Measurements from ENCODE around the gene RAB17. TPM values are rescaled to one million over a fixed set of nuclear protein-coding genes. Genes with fewer than 3 reads are reported as not detected.
A peak's percentile ranks its signal among the peaks of the same experiment; 100 is the strongest.

RAB17 gene
- total and polyA plus RNA-seq, 8 donors, result 19.2 to 130 (median 30.7) TPM

- ATAC-seq (no peak), FAIRE-seq (no peak)
- intact Hi-C loops (cut with DNase I), result no loop called here
Observed at GRCh38 chr2:237546040-237546875, 44.3 kb downstream of the RAB17 start.

DNA sequence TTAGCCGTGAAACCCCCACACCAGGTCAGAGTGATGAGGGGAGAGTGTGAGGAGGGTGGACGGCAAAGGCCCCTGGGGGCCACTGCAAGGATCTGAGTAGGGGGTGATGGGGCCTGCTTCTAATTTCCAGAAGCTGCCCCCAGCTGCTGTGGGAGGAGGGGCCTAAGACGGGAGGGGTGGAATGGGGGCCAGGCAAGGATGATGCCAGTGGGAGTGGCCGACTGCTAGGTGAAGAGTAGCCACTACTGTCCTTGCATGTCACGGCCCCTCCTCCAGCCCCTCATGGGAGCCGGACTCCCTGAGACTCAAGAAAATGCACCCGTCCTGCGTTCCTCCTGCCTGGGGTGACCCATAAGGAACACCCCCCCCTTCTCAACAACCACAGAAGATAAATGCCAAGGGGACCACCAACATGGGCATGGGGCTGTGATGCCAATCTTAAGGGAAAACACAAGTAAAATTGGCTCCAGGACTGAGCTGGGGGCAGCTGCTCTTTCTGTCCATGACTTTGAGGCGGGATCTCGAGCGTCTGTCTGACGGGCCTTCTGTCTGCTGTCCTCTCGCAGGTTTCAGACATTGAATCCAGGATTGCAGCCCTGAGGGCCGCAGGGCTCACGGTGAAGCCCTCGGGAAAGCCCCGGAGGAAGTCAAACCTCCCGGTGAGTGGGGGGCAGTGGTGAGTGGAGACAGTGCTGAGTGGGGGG, 48.4 kb downstream of the RAB17 start:
- Histone ChIP-seq H3K4me3 (no peak overlapping the region), H3K27me3 (no peaks in the 10 kb centered on the region), H3K9me3 (no peaks in the 10 kb centered on the region), H3K27ac (no peak overlapping the region), H3K4me1 (no peaks in the 10 kb centered on the region), H3K36me3 (no peaks in the 10 kb centered on the region)
- FAIRE-seq (no peak), DNase-seq (no peak), ATAC-seq (no peak)
- no peak for TF ChIP-seq CTCF (IDR thresholded peaks at IDR 0.05)
- WGBS, 2 donors, result 95 to 97% methylated on average over 18 of the region's 18 CpGs
- intact Hi-C loops (cut with DNase I), result no loop called here

More at GRCh38 chr2:237546040-237546875, 44.3 kb downstream of the RAB17 start:
- H3K27ac ChIP-seq, result no peak overlapping the region
- H3K36me3 ChIP-seq, result no peaks in the 10 kb centered on the region
- no peaks in the 10 kb centered on the region for H3K27me3 ChIP-seq
- no peaks in the 10 kb centered on the region for H3K4me1 ChIP-seq
- no peak for TF ChIP-seq CTCF (IDR thresholded peaks at IDR 0.05)
- DNase-seq, result peak in 1 of 6 donors; percentile 22
- H3K4me3 ChIP-seq, result no peak overlapping the region
- H3K9me3 ChIP-seq, result no peaks in the 10 kb centered on the region
- WGBS, 2 donors, result 84 to 85% methylated on average over 8 of the region's 8 CpGs

GRCh38 chr2:237541243-237541642, 49.3 kb downstream of the RAB17 start:
- TF ChIP-seq CTCF (IDR thresholded peaks at IDR 0.05), result no peak
- ATAC-seq, result no peak

GRCh38 chr2:237540823-237541222, 49.7 kb downstream of the RAB17 start:
- DNase-seq (no peak), ATAC-seq (peak in 3 of 4 donors; percentile 16 to 64 (median 53)), FAIRE-seq (no peak)
- 60 to 65% methylated on average over 6 of the region's 6 CpGs for WGBS, 2 donors
- intact Hi-C loops (cut with DNase I), result no loop called here
- no peak for TF ChIP-seq CTCF (IDR thresholded peaks at IDR 0.05)
- Histone ChIP-seq H3K27me3 (no peaks in the 10 kb centered on the region), H3K4me3 (no peak overlapping the region), H3K4me1 (no peaks in the 10 kb centered on the region), H3K9me3 (no peaks in the 10 kb centered on the region), H3K27ac (no peak overlapping the region), H3K36me3 (no peaks in the 10 kb centered on the region)

More at GRCh38 chr2:237541243-237541642, 49.3 kb downstream of the RAB17 start:
- H3K27ac ChIP-seq, result no peak overlapping the region
- WGBS, 2 donors, result 90 to 92% methylated on average over 5 of the region's 5 CpGs
- no peaks in the 10 kb centered on the region for H3K4me1 ChIP-seq
- H3K9me3 ChIP-seq, result no peaks in the 10 kb centered on the region
- DNase-seq, result no peak
- no peak overlapping the region for H3K4me3 ChIP-seq
- no peaks in the 10 kb centered on the region for H3K27me3 ChIP-seq
- intact Hi-C loops (cut with DNase I), result no loop called here
- FAIRE-seq, result no peak
- H3K36me3 ChIP-seq, result no peaks in the 10 kb centered on the region

All from pancreas (tissue), 10 donors.